Right cardiac atrium (tissue), 5 donors: ENCODE results near the gene RHBG. TPM values are rescaled to one million over a fixed set of nuclear protein-coding genes. Genes with fewer than 3 reads are reported as not detected.

Experiments
- ATAC-seq, 2 donors: fragments of 200-7000 bp; cut with Tn5 transposase; one replicate each; pipeline versions ENCODE4 v1.8.0 to v1.9.1; 2020; ENCODE audit warnings: moderate library complexity in 2 of 2, mild to moderate bottlenecking in 1 of 2
- DNase-seq, 3 donors: peaks; one replicate each; pipeline ENCODE4 v3.0.0-alpha.2; 2020
- H3K27ac ChIP-seq: one replicate; pipeline ENCODE4 v1.5.1; 2013; ENCODE audit warnings: mild to moderate bottlenecking, low read length, control low read depth, moderate library complexity
- H3K27me3 ChIP-seq: one replicate; pipeline ENCODE4 v1.6.1; 2013; ENCODE audit not compliant: control insufficient read depth, insufficient read depth
- H3K4me1 ChIP-seq: one replicate; pipeline ENCODE4 v1.6.1; 2013; ENCODE audit warnings: low read length; ENCODE audit not compliant: control insufficient read depth, insufficient read depth
- H3K4me3 ChIP-seq: one replicate; pipeline ENCODE4 v1.5.1; 2013; ENCODE audit warnings: low read length, control low read depth
- H3K9me3 ChIP-seq: one replicate; pipeline ENCODE4 v1.6.1; 2013; ENCODE audit warnings: low read length; ENCODE audit not compliant: control insufficient read depth
- WGBS: extraction: QIAGEN DNeasy Blood & Tissue Kit; methylation state at CpG from one replicate; pipeline ENCODE4 v1.1.7; 2013; 5-methylcytosine and 5-hydroxymethylcytosine counted together
- intact Hi-C, 4 donors: fragments of 100-400 bp; cut with DNase I; formaldehyde crosslinking; loops; one replicate each; pipeline versions ENCODE4 v1.11.0 to v1.14.0; 2022 to 2023
- polyA plus RNA-seq: library from polyadenylated mRNA; stranded (reverse); fragments of 200-250 nt; gene quantifications from one replicate; pipeline ENCODE4 v1.2.3, GENCODE V29; 2013
- total RNA-seq, 4 donors: library from RNA; stranded (reverse); fragmentation: NEBNext Ultra II Directional; extraction: Animal tissue kit (Norgen Biotek cat#: 25700); gene quantifications; one replicate each; pipeline ENCODE4 v1.2.1, GENCODE V29; 2021
- donor health status: healthy with polysubstance abuse.
- donor health status: DM: no; HTN: yes; CAD: no.
- donor health status: DM: no; HTN: no; CAD: no.
- donor health status: DM: no; HTN: yes; CAD: no; lungs with severe emphysema.
- donor health status: DM: yes; HTN: yes; CAD: no.

Gene RHBG
- total and polyA plus RNA-seq, 5 donors, result 0.20 TPM; not detected in 4

- H3K4me1 ChIP-seq, result peaks cover 3% of the 10 kb centered on the region
- peak overlapping the region; percentile 32 for H3K4me3 ChIP-seq
Observed at GRCh38 chr1:156421939-156422601, 53.1 kb downstream of the RHBG start.

GRCh38 chr1:156422602-156423091, 53.6 kb downstream of the RHBG start:
- Histone ChIP-seq H3K4me1 (peaks cover 3% of the 10 kb centered on the region), H3K4me3 (no peak overlapping the region), H3K9me3 (no peaks in the 10 kb centered on the region), H3K27me3 (no peaks in the 10 kb centered on the region), H3K27ac (no peak overlapping the region)
- DNase-seq (no peak), ATAC-seq (no peak)
- intact Hi-C loops, result no loop called here
- WGBS, result 31% methylated on average over 15 of the region's 15 CpGs

More at GRCh38 chr1:156421939-156422601, 53.1 kb downstream of the RHBG start:
- Histone ChIP-seq H3K27ac (no peak overlapping the region), H3K9me3 (no peaks in the 10 kb centered on the region), H3K27me3 (no peaks in the 10 kb centered on the region)
- DNase-seq, result no peak
- intact Hi-C loops, result no loop called here
- 24% methylated on average over 12 of the region's 12 CpGs for WGBS
- ATAC-seq, result no peak

- Histone ChIP-seq H3K27me3 (no peaks in the 10 kb centered on the region), H3K4me1 (peaks cover 3% of the 10 kb centered on the region), H3K4me3 (no peak overlapping the region), H3K9me3 (no peaks in the 10 kb centered on the region), H3K27ac (no peak overlapping the region)
- 47% methylated on average over 7 of the region's 7 CpGs for WGBS
- intact Hi-C loops, result no loop called here
- ATAC-seq, result no peak
- DNase-seq, result no peak
Observed at GRCh38 chr1:156423422-156424352, 54.7 kb downstream of the RHBG start.

GRCh38 chr1:156424806-156425432, 55.9 kb downstream of the RHBG start:
- Histone ChIP-seq H3K4me3 (no peak overlapping the region), H3K27me3 (no peaks in the 10 kb centered on the region), H3K9me3 (no peaks in the 10 kb centered on the region), H3K27ac (no peak overlapping the region), H3K4me1 (peaks cover 3% of the 10 kb centered on the region)
- DNase-seq (no peak), ATAC-seq (no peak)
- intact Hi-C loops, result no loop called here
- 77% methylated on average over 10 of the region's 10 CpGs for WGBS

- 93% methylated on average over 7 of the region's 7 CpGs for WGBS
Observed at GRCh38 chr1:156425943-156426342, 56.9 kb downstream of the RHBG start.

GRCh38 chr1:156427957-156428356, 58.9 kb downstream of the RHBG start:
- Histone ChIP-seq H3K4me1 (no peaks in the 10 kb centered on the region), H3K27me3 (no peaks in the 10 kb centered on the region), H3K4me3 (no peak overlapping the region), H3K27ac (no peak overlapping the region), H3K9me3 (no peaks in the 10 kb centered on the region)
- WGBS, result 61% methylated on average over 5 of the region's 5 CpGs
- ATAC-seq (no peak), DNase-seq (no peak)
- intact Hi-C loops, result no loop called here

More at GRCh38 chr1:156425943-156426342, 56.9 kb downstream of the RHBG start:
- intact Hi-C loops, result no loop called here
- ATAC-seq (no peak), DNase-seq (no peak)
- Histone ChIP-seq H3K4me3 (no peak overlapping the region), H3K4me1 (no peaks in the 10 kb centered on the region), H3K27ac (no peak overlapping the region), H3K27me3 (no peaks in the 10 kb centered on the region), H3K9me3 (no peaks in the 10 kb centered on the region)

GRCh38 chr1:156428746-156429288, 59.8 kb downstream of the RHBG start:
- no peak for ATAC-seq

GRCh38 chr1:156429313-156430060, 60.5 kb downstream of the RHBG start:
- no peaks in the 10 kb centered on the region for H3K27me3 ChIP-seq
- DNase-seq (no peak), ATAC-seq (no peak)
- no peak overlapping the region for H3K4me3 ChIP-seq
- no peak overlapping the region for H3K27ac ChIP-seq
- H3K9me3 ChIP-seq, result no peaks in the 10 kb centered on the region
- intact Hi-C loops, result no loop called here
- H3K4me1 ChIP-seq, result no peaks in the 10 kb centered on the region
- 11% methylated on average over 13 of the region's 13 CpGs for whole genome bisulfite sequencing

More at GRCh38 chr1:156428746-156429288, 59.8 kb downstream of the RHBG start:
- Histone ChIP-seq H3K27me3 (no peaks in the 10 kb centered on the region), H3K9me3 (no peaks in the 10 kb centered on the region), H3K4me3 (no peak overlapping the region), H3K4me1 (no peaks in the 10 kb centered on the region), H3K27ac (no peak overlapping the region)
- WGBS, result 15% methylated on average over 4 of the region's 4 CpGs
- no peak for DNase-seq
- intact Hi-C loops, result no loop called here

GRCh38 chr1:156430303-156430702, 61.3 kb downstream of the RHBG start:
- no peak for ATAC-seq
- intact Hi-C loops, result no loop called here
- H3K9me3 ChIP-seq, result no peaks in the 10 kb centered on the region
- DNase-seq, result no peak
- H3K4me1 ChIP-seq, result peaks cover 2% of the 10 kb centered on the region
- no peak overlapping the region for H3K4me3 ChIP-seq
- 14% methylated on average over 7 of the region's 7 CpGs for WGBS
- H3K27ac ChIP-seq, result no peak overlapping the region
- no peaks in the 10 kb centered on the region for H3K27me3 ChIP-seq

GRCh38 chr1:156430866-156431265, 61.9 kb downstream of the RHBG start:
- DNase-seq, result no peak
- no peak for ATAC-seq
- Histone ChIP-seq H3K27ac (no peak overlapping the region), H3K4me3 (no peak overlapping the region), H3K4me1 (peaks cover 2% of the 10 kb centered on the region), H3K9me3 (no peaks in the 10 kb centered on the region), H3K27me3 (no peaks in the 10 kb centered on the region)
- intact Hi-C loops, result no loop called here
- WGBS, result 17% methylated on average over 3 of the region's 3 CpGs
